Measurements from ENCODE around the gene CRELD2.
A peak's percentile ranks its signal among the peaks of the same experiment; 100 is the strongest.

The CRELD2 gene

DNA sequence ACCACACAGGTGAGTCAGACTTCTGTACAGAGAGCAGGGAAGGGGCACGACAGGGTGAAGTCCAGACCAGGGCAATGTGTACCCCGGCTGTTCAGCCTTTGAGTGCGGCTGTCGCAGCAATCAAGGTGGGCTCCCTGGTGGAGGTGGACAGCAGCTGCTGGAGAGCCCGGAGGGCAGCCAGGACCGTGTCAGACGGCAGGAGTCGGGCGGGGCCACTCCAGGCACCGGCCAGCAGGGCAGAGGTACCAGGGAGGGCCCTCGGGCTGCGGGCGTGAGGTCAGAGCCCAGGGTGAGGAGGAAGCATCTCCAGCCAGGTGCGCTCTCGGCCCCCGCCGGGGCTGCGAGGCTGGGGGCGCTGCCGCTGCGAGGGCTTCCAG, 41.3 kb downstream of the CRELD2 start:
- DNase-seq = no peak

DNA sequence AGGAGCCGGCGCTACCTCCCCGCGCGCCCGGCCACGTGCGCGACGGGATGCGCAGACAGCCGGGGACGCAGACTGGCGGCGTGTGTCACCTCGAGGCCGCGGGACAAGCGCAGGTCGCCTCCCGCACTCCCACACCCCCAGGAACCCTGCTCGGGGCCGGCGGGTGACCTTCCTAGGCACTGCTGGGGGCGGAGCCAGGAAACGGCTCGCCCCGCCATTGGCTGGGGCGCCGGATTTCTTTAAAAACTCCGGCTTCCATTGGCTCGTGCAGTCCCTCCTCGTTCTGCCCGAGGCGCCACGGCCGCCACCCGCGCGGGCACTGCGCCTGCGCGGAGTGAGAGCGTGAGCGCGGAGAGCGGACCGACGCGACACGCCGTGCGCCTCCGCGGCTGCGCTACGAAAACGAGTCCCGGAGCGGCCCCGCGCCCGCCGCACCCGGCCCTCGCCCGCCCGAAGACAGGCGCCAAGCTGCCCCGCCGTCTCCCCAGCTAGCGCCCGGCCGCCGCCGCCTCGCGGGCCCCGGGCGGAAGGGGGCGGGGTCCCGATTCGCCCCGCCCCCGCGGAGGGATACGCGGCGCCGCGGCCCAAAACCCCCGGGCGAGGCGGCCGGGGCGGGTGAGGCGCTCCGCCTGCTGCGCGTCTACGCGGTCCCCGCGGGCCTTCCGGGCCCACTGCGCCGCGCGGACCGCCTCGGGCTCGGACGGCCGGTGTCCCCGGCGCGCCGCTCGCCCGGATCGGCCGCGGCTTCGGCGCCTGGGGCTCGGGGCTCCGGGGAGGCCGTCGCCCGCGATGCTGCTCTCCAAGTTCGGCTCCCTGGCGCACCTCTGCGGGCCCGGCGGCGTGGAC, 41.9 kb downstream of the CRELD2 start, which contains the start of gene PIM3:
TSS of gene PIM3 (plus strand) at position 614 of the 846 bp plus-strand sequence. CDS start at position 790, 176 bp downstream.
- peak; percentile 56 for DNase-seq

DNA sequence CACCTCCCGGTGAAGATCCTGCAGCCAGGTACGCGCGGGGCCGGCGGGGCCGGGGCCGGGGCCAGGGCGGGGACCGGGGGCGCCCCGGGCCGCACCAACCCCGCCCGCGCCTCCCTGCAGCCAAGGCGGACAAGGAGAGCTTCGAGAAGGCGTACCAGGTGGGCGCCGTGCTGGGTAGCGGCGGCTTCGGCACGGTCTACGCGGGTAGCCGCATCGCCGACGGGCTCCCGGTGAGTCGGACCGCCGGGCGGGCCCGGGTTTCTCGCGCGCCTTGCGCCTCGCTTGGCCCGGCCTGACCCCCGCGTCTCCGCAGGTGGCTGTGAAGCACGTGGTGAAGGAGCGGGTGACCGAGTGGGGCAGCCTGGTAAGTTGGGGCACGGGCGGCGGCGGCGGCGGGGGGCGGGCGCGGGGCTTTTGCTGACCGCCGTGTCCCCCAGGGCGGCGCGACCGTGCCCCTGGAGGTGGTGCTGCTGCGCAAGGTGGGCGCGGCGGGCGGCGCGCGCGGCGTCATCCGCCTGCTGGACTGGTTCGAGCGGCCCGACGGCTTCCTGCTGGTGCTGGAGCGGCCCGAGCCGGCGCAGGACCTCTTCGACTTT, 42.7 kb downstream of the CRELD2 start:
- no peak for DNase-seq

DNA sequence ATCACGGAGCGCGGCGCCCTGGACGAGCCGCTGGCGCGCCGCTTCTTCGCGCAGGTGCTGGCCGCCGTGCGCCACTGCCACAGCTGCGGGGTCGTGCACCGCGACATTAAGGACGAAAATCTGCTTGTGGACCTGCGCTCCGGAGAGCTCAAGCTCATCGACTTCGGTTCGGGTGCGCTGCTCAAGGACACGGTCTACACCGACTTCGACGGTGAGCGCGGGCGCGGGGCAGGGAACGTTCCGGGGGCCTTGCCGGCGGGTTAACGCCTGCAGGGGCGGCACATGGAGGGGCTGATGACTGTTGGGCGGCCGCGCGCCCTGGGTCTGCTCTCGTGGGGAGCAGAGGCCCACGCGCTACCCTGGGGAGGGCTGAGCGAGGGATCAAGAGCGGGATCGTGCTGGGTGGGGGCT, 43.2 kb downstream of the CRELD2 start:
- no peak for DNase-seq

DNA sequence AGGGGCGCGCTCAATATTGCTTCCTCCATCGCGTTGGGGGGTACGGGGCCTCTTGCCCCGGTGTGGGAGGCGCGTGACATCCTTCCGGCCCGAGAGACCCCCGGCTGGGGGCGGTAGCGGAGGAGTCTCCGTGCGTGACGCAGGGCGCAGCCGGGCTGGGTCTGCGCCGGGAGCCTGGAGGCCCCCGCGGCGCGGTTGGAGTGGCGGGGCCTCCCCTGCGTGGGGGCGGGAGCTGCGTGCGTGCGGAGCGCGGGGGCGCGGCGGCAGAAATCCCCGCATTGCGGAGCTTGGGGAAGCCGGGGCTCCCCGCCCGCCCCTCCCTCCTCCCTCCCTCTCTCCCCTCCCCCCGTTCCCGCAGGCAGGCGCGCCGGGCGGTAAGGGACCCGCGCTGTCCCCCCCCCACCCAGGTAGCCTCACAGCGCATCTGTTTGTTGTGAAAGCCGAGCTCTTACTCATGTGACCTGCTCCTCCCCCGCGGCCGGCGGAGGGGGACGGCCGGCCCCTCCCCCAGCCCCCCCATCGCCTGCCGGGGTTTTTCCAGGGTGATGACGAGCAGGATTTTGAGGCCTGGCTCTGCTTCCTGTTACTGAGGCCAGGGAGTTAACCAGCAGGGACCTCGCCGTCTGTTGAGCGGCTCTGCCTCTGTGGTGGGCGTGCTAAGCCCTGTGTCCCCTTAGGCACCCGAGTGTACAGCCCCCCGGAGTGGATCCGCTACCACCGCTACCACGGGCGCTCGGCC, 43.7 kb downstream of the CRELD2 start:
- DNase-seq = peak; percentile 37

DNA sequence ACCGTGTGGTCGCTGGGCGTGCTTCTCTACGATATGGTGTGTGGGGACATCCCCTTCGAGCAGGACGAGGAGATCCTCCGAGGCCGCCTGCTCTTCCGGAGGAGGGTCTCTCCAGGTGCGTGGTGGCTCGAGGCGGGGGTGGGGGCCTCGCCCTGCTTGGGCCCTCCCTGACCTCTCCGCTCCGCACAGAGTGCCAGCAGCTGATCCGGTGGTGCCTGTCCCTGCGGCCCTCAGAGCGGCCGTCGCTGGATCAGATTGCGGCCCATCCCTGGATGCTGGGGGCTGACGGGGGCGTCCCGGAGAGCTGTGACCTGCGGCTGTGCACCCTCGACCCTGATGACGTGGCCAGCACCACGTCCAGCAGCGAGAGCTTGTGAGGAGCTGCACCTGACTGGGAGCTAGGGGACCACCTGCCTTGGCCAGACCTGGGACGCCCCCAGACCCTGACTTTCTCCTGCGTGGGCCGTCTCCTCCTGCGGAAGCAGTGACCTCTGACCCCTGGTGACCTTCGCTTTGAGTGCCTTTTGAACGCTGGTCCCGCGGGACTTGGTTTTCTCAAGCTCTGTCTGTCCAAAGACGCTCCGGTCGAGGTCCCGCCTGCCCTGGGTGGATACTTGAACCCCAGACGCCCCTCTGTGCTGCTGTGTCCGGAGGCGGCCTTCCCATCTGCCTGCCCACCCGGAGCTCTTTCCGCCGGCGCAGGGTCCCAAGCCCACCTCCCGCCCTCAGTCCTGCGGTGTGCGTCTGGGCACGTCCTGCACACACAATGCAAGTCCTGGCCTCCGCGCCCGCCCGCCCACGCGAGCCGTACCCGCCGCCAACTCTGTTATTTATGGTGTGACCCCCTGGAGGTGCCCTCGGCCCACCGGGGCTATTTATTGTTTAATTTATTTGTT, 44.6 kb downstream of the CRELD2 start:
- no peak for DNase-seq

DNA sequence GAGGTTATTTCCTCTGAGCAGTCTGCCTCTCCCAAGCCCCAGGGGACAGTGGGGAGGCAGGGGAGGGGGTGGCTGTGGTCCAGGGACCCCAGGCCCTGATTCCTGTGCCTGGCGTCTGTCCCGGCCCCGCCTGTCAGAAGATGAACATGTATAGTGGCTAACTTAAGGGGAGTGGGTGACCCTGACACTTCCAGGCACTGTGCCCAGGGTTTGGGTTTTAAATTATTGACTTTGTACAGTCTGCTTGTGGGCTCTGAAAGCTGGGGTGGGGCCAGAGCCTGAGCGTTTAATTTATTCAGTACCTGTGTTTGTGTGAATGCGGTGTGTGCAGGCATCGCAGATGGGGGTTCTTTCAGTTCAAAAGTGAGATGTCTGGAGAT, 45.2 kb downstream of the CRELD2 start:
- no peak for DNase-seq

DNA sequence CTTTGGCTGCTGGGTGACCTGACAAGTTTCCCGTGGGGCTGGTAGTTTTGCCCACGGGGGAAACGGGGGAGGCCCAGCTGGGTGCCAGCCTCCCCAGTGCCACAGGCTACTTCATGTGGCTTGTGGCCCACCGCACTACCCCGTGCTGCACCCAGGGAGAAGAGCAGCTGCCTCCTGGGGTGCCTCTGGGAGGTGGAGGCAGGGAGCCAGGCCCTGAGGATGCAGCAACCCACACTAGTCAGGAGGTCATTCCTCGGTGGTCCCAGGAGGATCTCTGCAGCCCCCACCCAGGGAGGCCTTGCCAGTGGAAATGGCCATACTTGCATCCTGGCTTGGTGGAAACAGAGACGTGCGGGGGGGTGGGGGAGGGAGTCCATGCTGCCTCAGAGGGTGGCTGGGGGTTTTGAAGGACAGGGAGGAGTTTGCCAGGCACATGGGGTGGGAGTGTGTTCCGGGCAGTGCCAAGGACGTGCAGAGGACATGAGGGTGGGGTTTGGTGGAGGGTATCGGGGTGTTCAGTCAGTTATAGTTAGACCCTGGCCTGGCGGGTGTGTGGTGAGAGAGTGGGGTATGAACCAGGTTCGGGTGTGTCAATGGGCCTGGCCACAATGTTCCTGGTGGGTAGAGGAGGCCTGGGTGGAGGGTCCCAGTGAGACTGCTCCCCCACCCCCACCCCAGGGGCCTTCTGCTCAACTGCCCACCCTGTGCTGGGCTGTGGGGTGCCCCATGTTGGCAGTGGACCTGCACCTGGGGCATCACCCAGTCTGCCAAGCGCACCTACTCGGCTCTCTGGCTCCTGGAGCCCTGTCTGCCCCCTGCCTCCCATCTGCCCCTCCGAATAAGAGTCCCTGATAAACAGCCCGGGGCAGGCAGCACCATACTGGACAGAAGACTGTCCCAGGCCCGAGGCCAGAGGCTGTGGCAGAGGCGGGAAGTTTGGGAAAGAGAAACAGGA, 46.0 kb downstream of the CRELD2 start:
- no peak for DNase-seq

DNA sequence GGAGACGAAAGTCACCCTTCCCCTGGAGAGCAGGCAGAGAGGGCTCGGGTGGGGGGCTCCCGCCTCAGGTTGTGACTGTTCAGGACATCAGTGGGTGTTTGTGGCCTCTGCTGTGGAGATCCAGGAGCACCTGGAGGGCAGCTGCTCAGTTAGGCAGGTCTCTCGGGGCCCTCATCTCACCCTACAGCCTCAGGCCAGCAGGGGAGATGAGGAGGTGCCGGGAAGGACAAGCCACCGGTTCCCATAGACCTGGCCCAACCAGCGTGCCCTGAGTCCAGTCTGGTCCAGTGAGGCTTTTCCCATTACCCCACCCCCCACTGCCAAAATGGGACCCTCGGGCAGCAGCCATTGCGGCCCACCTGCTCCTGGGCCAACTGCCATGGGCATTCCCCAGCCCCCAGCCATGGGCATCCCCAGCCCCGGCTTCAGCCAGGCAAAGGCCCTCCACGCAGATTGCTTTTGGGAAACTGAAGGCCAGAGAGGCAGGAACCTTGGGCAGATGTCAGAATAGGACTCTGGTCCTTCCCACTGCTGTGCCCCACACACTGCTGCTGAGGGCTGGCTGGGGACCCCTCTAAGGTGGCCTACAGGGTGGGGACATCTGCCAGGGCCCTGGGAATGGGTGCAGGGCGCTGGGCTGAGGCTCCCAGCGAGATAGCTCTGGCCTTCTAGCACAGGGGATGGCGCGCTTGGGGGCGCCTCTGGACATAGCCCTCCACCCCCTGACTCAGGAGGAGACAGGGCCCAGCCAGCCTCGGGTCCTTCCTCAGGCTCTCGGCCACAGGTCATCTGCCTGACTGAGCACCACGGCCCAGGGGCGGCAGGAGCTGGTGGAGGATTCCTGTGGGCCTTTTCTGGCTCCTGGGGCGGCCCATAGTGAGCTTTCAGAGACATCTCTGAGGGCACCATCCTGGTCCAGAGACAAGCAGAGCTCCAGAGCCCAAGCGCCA, 46.9 kb downstream of the CRELD2 start:
- DNase-seq = no peak

DNA sequence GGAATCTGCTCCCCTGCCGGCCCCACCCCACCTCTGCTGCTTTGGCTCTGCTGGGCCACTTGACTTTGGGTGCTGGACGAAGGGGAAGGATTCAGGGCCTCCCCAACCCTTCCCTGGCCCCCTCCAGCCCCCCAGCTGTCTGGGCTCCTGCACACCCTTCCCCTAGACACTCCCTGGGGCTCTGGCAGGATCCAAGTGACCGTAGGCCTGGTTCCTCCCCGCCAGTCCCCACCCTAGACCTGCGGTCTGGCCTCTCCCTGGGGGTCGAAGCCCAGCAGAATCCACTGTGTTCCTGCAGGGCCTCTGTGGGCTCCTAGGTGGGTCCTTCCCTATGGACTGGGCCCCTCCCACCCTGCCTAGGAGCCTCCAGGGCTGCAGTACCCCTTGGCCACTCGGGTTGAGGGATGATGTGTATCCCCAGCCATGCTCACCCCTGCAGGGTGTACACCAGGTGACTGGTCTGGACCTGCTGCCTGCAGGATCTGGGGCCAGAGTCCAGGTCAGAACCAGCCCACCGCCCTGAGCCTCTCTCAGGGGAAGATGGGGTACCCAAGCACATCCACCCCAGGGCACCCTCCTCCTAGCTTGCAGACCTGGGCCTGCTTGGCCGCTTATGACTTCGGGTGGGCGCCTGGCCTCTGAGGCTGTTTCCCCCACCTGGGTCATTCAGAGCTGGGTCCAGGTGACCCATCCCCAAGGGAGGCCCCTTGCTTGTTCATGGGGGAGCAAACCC, 47.8 kb downstream of the CRELD2 start:
- DNase-seq = no peak

DNA sequence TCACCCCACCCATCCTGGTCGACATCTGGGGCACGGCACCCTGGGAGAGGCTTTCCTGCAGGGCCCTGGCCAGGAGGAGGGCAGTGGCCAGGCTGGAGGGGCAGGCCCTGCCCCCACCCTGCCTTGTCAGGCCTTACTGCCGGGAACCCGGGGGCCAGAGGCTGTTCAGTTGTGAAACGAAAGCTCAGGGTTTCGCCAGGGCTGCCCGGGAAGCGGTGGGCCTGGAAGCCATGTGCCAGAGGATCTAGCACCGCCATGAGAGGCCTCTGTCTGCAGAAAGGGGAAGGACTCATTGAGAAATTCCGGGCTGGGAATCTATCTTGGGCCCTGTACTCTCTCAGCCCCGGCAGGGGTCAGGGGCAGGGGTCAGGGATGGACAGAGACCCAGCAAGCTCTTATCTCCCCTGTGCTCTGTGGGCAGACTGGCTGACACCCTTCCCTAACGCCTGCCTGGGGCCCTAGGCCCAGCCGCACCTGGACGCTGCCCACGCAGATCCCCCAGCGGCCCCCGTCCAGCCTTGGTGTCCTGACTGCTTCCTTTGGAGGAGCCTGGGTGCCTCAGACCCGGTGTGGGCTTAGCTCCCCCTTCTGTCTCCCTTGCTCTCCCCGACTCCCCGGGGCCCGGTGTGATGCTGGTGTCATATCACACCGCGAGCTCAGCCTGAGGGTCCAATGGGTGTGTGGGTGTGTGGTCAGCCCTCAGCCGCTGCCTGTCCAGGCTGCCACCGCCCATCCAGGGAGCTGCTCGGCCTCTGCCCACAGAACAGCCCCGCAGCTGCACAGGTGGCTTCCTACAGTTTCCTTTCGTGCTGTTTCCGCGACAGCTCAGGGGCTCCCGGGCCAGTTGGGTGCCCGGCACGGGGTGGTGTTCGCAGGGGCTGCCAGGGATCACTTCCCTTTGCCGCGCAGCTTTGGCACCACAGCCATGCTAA, 48.6 kb downstream of the CRELD2 start:
- no peak for DNase-seq

DNA sequence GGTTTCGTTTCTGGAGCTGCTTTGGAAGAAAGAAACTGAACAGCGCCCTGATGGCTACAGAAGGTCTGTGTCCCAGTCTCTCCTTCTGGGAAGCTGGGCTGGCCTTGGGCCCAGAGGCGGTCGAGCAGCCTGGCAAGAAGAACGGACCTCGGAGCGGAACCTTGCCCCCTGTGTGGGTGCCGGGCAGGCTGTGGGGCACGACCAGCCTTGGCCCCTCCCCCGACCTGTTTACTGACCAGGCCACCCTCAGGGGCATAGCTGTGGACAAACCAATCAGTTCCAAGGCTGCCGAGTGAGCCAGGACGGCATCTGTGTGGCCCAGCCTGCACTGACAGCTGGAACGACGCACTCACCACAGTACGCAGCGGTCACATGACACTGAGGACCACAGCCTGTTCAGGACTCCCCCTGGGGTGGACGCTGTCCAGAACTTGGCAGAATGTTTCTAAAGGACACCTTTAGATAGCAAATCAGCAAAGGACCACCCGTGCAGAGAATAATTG, 49.3 kb downstream of the CRELD2 start:
- no peak for DNase-seq

DNA sequence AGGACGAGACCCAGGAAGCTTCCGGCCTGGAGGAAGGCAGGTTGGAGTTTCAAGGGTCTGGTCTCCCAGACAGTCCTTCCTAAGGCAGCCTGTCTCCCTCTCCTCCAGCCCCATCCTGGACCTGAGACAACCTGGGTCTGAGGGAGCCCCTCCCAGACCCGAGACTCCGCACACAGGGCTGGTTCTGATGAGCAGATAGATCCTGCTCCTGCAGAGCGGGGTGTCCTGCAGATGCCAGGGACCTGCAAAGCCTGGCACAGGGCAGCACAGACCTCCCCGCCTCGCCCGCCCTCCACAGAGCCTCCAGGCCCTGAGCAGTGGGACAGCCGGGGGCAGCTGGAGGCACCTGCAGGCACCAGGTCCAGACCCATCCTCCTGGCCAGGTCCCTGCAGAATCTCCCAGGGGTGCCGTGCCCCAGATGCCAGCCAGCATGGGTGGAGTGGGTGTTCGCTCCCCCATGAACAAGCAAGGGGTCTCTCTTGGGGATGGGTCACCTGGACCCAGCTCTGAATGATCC, 49.9 kb downstream of the CRELD2 start:
- DNase-seq = no peak

DNA sequence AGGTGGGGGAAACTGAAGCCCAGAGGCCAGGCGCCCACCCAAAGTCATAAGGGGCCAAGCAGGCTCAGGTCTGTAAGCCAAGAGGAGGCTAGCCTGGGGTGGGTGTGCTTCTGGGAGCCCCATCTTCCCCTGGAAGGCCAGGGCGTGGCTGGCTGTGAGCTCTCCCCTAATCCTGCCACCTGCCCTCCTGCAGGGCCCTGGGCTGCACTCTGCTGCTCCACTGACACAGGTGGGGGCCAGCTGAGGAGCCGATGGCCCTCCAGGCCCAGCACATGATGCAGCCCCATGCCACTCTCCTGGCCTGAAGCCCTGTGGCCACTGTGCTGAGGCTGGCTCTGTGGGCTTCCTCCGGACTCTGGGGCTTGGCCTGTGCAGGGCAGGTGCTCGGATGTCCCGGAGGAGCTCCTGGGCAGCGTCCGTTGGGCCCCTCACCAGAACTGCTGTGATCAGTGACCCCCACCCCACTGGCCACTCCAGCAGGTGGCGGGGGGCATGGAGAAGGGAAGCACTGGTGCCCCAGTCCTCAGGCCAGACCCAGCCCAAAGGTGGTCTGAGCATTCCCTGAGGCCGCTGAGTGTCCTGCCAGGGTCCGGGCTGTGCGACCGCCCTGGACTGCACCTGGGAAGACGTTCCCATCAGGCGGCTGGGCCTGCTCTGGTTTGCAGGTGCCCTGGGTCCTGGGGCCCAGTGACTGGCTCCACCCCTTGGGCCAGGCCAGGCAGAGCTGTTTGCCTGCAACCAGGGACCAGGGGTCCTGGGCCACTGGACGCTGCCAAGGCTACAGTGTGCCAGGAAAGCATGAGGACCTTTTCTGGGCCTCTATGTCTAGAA, 50.6 kb downstream of the CRELD2 start:
- no peak for DNase-seq

DNA sequence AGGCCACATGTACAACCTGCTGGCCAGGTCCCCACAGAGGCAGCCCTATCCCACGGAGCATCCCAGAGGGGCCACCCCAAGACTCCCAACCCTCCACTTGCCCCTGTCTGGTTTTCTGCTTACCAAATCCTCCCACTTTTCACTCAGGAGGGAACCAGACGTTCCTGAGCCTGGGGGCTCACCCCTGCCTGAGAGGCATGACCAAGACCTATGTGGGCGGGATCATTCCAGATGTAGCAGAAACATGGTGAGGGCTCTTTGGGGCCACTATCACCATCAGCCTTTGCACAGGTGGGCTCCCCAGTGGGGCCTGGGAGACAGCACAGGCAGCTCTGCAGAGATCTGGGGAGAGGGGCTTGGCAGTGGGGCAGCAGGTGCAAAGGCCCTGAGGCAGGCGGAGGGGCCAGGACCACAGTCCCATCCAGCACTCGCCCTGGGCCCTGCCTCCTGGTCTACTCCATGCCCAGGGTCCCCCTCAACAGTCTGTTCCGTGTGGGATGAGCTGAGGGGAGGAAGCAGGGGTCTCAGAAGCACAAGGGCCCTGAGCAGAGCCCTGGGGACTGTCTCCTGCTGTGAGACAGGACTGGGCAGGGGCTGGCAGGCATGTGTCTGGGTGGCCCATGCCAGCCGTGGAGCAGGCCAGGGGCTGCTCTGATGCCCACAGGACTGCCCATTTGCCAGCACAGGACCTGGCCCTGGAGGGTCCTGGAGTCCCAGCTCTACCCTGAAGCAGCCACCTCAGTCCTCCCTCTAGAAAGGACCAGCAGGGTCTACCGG, 51.5 kb downstream of the CRELD2 start:
- no peak for DNase-seq

DNA sequence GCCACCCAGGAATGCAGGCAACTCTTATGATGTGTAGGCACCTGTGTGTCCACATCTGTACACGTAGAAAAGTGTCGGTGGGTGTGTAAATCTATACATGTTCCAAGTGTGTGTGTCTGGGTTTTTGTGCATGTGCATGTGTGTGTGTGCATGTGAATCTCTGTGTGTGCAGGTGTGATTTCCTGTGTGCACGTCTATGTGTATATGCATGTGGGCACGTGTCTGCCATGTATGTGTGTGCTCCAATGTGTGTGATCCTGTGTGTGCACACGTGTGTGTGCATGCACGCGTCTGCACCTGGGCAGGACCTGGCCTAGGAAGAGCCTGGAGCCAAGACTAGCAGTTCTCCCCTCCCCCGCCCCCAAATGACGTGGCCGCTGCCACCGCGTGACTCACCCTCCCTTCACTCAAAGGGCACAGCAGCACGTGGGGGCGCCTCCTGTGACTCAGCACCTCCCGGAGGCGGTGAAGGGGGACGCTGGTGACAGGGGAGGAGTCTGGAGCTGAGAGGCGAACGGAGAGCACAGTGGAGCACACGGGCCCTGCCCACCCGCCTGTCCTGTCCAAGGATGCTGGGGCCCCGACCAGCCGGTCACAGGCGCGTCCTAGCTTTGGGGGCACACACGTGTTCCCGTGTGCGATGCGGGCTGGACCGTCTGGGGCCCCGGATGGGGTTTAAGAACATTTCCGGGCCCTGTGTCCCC, 52.2 kb downstream of the CRELD2 start:
- no peak for DNase-seq

Measured in NCI-H2081 treated with DMSO at 0.1 percent for 48 hours (cell line).